DOHH2 (cell line): ENCODE data around the gene TSPAN6.

Experiments
- CTCF ChIP-seq: fragments of 200-600 bp; sonication (generic); IDR thresholded peaks from one replicate; pipeline ENCODE4 v1.5.1; 2014; ENCODE audit warnings: antibody characterized with exemption, mild to moderate bottlenecking, low read depth, low read length; ENCODE audit not compliant: poor library complexity, severe bottlenecking
- EZH2phosphoT487 ChIP-seq: fragments of 200-600 bp; sonication (generic); IDR thresholded peaks from 2 replicates; pipeline ENCODE4 v1.6.1; 2017; ENCODE audit warnings: borderline replicate concordance, mild to moderate bottlenecking, antibody characterized with exemption, low read length, moderate library complexity, mixed read lengths

- TF ChIP-seq CTCF (no peak), EZH2phosphoT487 (no peak)
These were observed 12.1 kb upstream of the TSPAN6 start for GRCh38 chrX:100648458-100649417.
